NCI-H2029 (cell line): Measurements from ENCODE around the gene CHCT1.

Source experiments
- DNase-seq: peaks from one replicate; lab custom pipeline; 2025; lab: John Stamatoyannopoulos, UW

The CHCT1 gene

GRCh38 chr17:60442271-60443173 is 20.2 kb downstream of the CHCT1 start:
- no peak for DNase-seq

- no peak for DNase-seq
Measured at GRCh38 chr17:60443713-60444112, 21.4 kb downstream of the CHCT1 start.

- no peak for DNase-seq
Measured at GRCh38 chr17:60445144-60445543, 22.9 kb downstream of the CHCT1 start.

GRCh38 chr17:60447375-60447774 is 25.1 kb downstream of the CHCT1 start:
- DNase-seq: no peak

GRCh38 chr17:60451071-60451470 is 28.8 kb downstream of the CHCT1 start:
- no peak for DNase-seq

GRCh38 chr17:60451965-60452364 is 29.7 kb downstream of the CHCT1 start:
- no peak for DNase-seq

GRCh38 chr17:60455378-60455777 is 33.1 kb downstream of the CHCT1 start:
- DNase-seq: no peak

GRCh38 chr17:60457148-60457547 is 34.9 kb downstream of the CHCT1 start:
- no peak for DNase-seq

GRCh38 chr17:60461584-60461983 is 39.3 kb downstream of the CHCT1 start:
- DNase-seq: no peak

- no peak for DNase-seq
Measured at GRCh38 chr17:60463157-60463835, 41.0 kb downstream of the CHCT1 start.

GRCh38 chr17:60464343-60464742 is 42.1 kb downstream of the CHCT1 start:
- no peak for DNase-seq

- DNase-seq: no peak
Measured at GRCh38 chr17:60468371-60468770, 46.1 kb downstream of the CHCT1 start.

- DNase-seq: no peak
Measured at GRCh38 chr17:60471451-60471850, 49.2 kb downstream of the CHCT1 start.

- DNase-seq: no peak
Measured at GRCh38 chr17:60472449-60472848, 50.2 kb downstream of the CHCT1 start.

GRCh38 chr17:60473788-60474187 is 51.5 kb downstream of the CHCT1 start:
- DNase-seq: no peak
